ENCODE results near the gene IFI16. TPM values are rescaled to one million over a fixed set of nuclear protein-coding genes. Genes with fewer than 3 reads are reported as not detected.

Gene IFI16
- total and polyA plus RNA-seq, 2 of the 13 experiments (the other 11 are each of a cell fraction or from before 2014, with no cell fraction given) = not detected

GRCh38 chr1:159066108-159066507 lies 56.4 kb downstream of the IFI16 start (continued):
- TF ChIP-seq ATF5 (CRISPR knock-in tag; IDR thresholded peaks at IDR 0.05; ENCODE audit: low read depth) = no peak
- no peak for TF ChIP-seq ZBTB43 (CRISPR knock-in tag; conservative IDR thresholded peaks at IDR 0.05)
- TF ChIP-seq ZBTB1 (CRISPR knock-in tag; IDR thresholded peaks at IDR 0.05; ENCODE audit: borderline replicate concordance) = no peak
- no peak for TF ChIP-seq ZNF703 (CRISPR knock-in tag; IDR thresholded peaks at IDR 0.05; ENCODE audit: borderline replicate concordance)
- TF ChIP-seq MYNN (CRISPR knock-in tag; IDR thresholded peaks at IDR 0.05; ENCODE audit: low read depth) = no peak
- no peak for TF ChIP-seq ZC3H13 (CRISPR knock-in tag; IDR thresholded peaks at IDR 0.05)

DNA sequence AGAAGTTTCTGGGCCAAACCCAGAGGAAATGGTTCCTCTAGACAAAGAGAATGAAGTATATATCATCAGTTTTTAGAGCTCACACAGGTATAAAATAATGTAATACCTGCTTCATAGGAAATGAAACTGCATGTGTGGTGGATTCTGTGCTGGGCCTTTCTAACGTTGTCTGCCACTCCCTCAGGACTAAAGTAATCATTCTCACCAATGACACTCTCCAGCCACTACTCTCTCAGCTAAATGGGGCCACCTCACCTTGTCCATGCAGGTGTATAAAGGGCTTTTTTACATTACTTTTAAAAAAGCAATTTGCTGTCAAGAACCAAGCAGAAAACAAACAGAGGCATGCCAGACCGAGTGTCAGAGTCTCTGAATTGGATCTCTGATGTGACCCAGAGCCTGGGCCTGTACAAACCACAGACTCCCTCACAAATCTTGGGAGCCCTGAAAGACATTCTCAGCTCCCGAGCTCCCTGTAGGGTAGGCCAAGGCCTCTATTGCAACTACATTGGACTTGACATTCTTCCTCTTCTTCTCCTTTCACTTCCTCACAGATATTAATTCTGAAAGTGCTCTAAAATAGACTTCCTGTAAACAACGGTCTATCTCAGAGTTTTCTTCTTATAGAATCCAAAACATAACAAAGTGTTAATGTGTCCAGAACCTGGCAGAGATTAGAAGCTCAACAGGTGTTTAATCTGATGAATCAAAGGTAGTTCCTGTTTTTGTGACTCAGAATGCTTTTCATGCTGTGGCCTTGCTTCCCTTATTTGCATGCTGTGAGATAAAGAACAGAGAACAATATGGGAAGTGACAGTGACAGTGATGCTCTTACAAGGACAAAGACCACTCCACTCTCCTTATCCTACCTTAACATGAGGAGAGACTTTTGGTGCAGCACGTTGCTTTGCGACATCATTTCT lies 58.3 kb downstream of the IFI16 start:
- CTCF ChIA-PET (ENCODE audit: low intra/inter-chr PET ratio, low total read pairs) = no interaction called here
- Histone ChIP-seq H4K20me1 (ENCODE audit: insufficient read depth, low read length) (no peaks in the 10 kb centered on the region), H3K36me3 (replicated peaks in 1 of 2; ENCODE audit: control insufficient read depth in 1 of 2, insufficient read depth in 2 of 2, low read length in 2 of 2) (no peaks in the 10 kb centered on the region), H3K4me1 (ENCODE audit: insufficient read depth, low read length) (no peaks in the 10 kb centered on the region), H3K9ac (ENCODE audit: insufficient read depth, low read depth, low read length) (no peak overlapping the region), H3K79me2 (ENCODE audit: insufficient read depth, low read length) (no peaks in the 10 kb centered on the region), H3K27me3 (ENCODE audit: control insufficient read depth in 1 of 2, insufficient read depth in 2 of 2, low read length in 2 of 2) (peaks cover 0 to 4% of the 10 kb centered on the region in 2 experiments; a peak in 1 of 5 replicates), H2AFZ (ENCODE audit: low read length) (no peak overlapping the region), H3K27ac (ENCODE audit: extremely low read length, insufficient read depth, low read length) (no peak overlapping the region), H3K4me3 (replicated peaks in 1 of 3; ENCODE audit: insufficient read depth in 1 of 3, low read depth in 2 of 3, low read length in 3 of 3) (no peak overlapping the region), H3K9me3 (ENCODE audit: low read length) (no peaks in the 10 kb centered on the region), H3K4me2 (ENCODE audit: low read depth, low read length) (no peak overlapping the region)
- in situ Hi-C loops (cut with HindIII; ENCODE audit: extremely low pct_ligation_motif_present, low pct_unique_long_range_greater_than_20kb) = no loop called here
- ATAC-seq (no peak), DNase-seq (ENCODE audit: low spot score) (no peak), FAIRE-seq (no peak)
- BruUV-seq (replicated peaks) = no TSS peak
- POLR2A ChIA-PET = no interaction called here
- intact Hi-C loops (cut with micrococcal nuclease; ENCODE audit: unreplicated experiment) = no loop called here
- 11% methylated on average over 6 of the region's 6 CpGs for WGBS (ENCODE audit: low lambda C conversion rate)
- TF ChIP-seq ZNF567 (CRISPR knock-in tag; IDR thresholded peaks at IDR 0.05; ENCODE audit: borderline replicate concordance) = no peak
- TF ChIP-seq, protein P1, sequence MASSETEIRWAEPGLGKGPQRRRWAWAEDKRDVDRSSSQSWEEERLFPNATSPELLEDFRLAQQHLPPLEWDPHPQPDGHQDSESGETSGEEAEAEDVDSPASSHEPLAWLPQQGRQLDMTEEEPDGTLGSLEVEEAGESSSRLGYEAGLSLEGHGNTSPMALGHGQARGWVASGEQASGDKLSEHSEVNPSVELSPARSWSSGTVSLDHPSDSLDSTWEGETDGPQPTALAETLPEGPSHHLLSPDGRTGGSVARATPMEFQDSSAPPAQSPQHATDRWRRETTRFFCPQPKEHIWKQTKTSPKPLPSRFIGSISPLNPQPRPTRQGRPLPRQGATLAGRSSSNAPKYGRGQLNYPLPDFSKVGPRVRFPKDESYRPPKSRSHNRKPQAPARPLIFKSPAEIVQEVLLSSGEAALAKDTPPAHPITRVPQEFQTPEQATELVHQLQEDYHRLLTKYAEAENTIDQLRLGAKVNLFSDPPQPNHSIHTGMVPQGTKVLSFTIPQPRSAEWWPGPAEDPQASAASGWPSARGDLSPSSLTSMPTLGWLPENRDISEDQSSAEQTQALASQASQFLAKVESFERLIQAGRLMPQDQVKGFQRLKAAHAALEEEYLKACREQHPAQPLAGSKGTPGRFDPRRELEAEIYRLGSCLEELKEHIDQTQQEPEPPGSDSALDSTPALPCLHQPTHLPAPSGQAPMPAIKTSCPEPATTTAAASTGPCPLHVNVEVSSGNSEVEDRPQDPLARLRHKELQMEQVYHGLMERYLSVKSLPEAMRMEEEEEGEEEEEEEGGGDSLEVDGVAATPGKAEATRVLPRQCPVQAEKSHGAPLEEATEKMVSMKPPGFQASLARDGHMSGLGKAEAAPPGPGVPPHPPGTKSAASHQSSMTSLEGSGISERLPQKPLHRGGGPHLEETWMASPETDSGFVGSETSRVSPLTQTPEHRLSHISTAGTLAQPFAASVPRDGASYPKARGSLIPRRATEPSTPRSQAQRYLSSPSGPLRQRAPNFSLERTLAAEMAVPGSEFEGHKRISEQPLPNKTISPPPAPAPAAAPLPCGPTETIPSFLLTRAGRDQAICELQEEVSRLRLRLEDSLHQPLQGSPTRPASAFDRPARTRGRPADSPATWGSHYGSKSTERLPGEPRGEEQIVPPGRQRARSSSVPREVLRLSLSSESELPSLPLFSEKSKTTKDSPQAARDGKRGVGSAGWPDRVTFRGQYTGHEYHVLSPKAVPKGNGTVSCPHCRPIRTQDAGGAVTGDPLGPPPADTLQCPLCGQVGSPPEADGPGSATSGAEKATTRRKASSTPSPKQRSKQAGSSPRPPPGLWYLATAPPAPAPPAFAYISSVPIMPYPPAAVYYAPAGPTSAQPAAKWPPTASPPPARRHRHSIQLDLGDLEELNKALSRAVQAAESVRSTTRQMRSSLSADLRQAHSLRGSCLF (CRISPR knock-in tag; IDR thresholded peaks at IDR 0.05; ENCODE audit: borderline replicate concordance) = no peak
- TF ChIP-seq ZNF562 (CRISPR knock-in tag; IDR thresholded peaks at IDR 0.05; ENCODE audit: borderline replicate concordance) = no peak
- TF ChIP-seq ZNF605 (CRISPR knock-in tag; IDR thresholded peaks at IDR 0.05) = no peak
- no peak for TF ChIP-seq PCBP2 (optimal IDR thresholded peaks at IDR 0.05; ENCODE audit: low read depth, low read length, poor library complexity, severe bottlenecking)
- TF ChIP-seq, protein P2, sequence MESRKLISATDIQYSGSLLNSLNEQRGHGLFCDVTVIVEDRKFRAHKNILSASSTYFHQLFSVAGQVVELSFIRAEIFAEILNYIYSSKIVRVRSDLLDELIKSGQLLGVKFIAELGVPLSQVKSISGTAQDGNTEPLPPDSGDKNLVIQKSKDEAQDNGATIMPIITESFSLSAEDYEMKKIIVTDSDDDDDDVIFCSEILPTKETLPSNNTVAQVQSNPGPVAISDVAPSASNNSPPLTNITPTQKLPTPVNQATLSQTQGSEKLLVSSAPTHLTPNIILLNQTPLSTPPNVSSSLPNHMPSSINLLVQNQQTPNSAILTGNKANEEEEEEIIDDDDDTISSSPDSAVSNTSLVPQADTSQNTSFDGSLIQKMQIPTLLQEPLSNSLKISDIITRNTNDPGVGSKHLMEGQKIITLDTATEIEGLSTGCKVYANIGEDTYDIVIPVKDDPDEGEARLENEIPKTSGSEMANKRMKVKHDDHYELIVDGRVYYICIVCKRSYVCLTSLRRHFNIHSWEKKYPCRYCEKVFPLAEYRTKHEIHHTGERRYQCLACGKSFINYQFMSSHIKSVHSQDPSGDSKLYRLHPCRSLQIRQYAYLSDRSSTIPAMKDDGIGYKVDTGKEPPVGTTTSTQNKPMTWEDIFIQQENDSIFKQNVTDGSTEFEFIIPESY (CRISPR knock-in tag; IDR thresholded peaks at IDR 0.05) = no peak

Data from HepG2 (cell line).